WTC11 (cell line): ENCODE results near the gene FBXO2. TPM values are rescaled to one million over a fixed set of nuclear protein-coding genes. Genes with fewer than 3 reads are reported as not detected.
A peak's percentile ranks its signal among the peaks of the same experiment; 100 is the strongest.
"Not testable (repeated sequence)": the region's sequence is repeated elsewhere in the genome, so short reads cannot be mapped to it uniquely, and the experiment has no call there.

Source experiments
- ATAC-seq: fragments of 200-7000 bp; cut with Tn5 transposase; 2 replicates; pipeline ENCODE4 v1.10.0; 2021; ENCODE audit warnings: mild to moderate bottlenecking, moderate library complexity
- CTCF ChIA-PET: fragments of 300-600 bp; sonication (Branson Sonifier 250); formaldehyde crosslinking; loops from one replicate; lab custom pipeline; 2021; ENCODE audit warnings: antibody characterized with exemption; lab: Charles Lee
- POLR2A ChIA-PET: fragments of 350-600 bp; sonication (Branson Sonifier 250); formaldehyde crosslinking; loops from one replicate; lab custom pipeline; 2021; ENCODE audit warnings: antibody characterized with exemption; lab: Charles Lee
- DNase-seq: peaks from one replicate; pipeline ENCODE4 v3.0.0; 2021; ENCODE audit warnings: low spot score
- H3K27ac Mint-ChIP-seq: 2 replicates; pipeline ENCODE4 v1.8.0; 2021; ENCODE audit warnings: mixed read lengths
- H3K27me3 Mint-ChIP-seq: 2 replicates; pipeline ENCODE4 v1.8.0; 2021; ENCODE audit warnings: low read depth, mild to moderate bottlenecking, moderate library complexity, mixed read lengths
- H3K36me3 Mint-ChIP-seq: 2 replicates; pipeline ENCODE4 v1.8.0; 2021; ENCODE audit warnings: mixed read lengths
- H3K4me1 Mint-ChIP-seq: 2 replicates; pipeline ENCODE4 v1.8.0; 2022; ENCODE audit warnings: mixed read lengths
- H3K4me3 Mint-ChIP-seq: 2 replicates; pipeline ENCODE4 v1.8.0; 2021; ENCODE audit warnings: mild to moderate bottlenecking, moderate library complexity, mixed read lengths
- H3K9me3 Mint-ChIP-seq: 2 replicates; pipeline ENCODE4 v1.8.0; 2021; ENCODE audit warnings: mixed read lengths
- ESRRA ChIP-seq: sonication (generic); formaldehyde crosslinking; IDR thresholded peaks from 2 replicates; pipeline ENCODE4 v1.8.1; 2022; ENCODE audit warnings: mild to moderate bottlenecking, missing genetic modification reagents, borderline replicate concordance
- IRF2 ChIP-seq: sonication (generic); formaldehyde crosslinking; IDR thresholded peaks from 2 replicates; pipeline ENCODE4 v1.8.0; 2022; ENCODE audit warnings: low read depth, missing genetic modification reagents, borderline replicate concordance
- JUN ChIP-seq: sonication (generic); formaldehyde crosslinking; IDR thresholded peaks from 2 replicates; pipeline ENCODE4 v1.8.0; 2023; ENCODE audit warnings: mild to moderate bottlenecking, missing genetic modification reagents
- NFE2L1 ChIP-seq: sonication (generic); formaldehyde crosslinking; IDR thresholded peaks from 2 replicates; pipeline ENCODE4 v1.8.1; 2023; ENCODE audit warnings: missing genetic modification reagents
- RORB ChIP-seq: fragments of 250-450 bp; sonication (Bioruptor Pico); IDR thresholded peaks from 2 replicates; pipeline ENCODE4 v1.9.0; 2021; ENCODE audit warnings: mild to moderate bottlenecking
- TEAD1 ChIP-seq: sonication (generic); formaldehyde crosslinking; IDR thresholded peaks from 2 replicates; pipeline ENCODE4 v1.8.0; 2022; ENCODE audit warnings: mild to moderate bottlenecking, missing genetic modification reagents
- ZNF219 ChIP-seq: sonication (generic); formaldehyde crosslinking; IDR thresholded peaks from 2 replicates; pipeline ENCODE4 v1.8.0; 2023; ENCODE audit warnings: missing genetic modification reagents, mild to moderate bottlenecking, borderline replicate concordance
- ZNF317 ChIP-seq: sonication (generic); formaldehyde crosslinking; IDR thresholded peaks from 2 replicates; pipeline ENCODE4 v1.8.1; 2023; ENCODE audit warnings: low read depth, mild to moderate bottlenecking, moderate library complexity, missing genetic modification reagents, borderline replicate concordance
- total RNA-seq: library from RNA; stranded (reverse); gene quantifications from 3 replicates; pipeline ENCODE4 v1.2.3, GENCODE V29; 2021
- TF ChIP-seq, protein P1 (sequence below): sonication (generic); formaldehyde crosslinking; IDR thresholded peaks from 2 replicates; pipeline ENCODE4 v1.8.0; 2022; ENCODE audit warnings: mild to moderate bottlenecking, missing genetic modification reagents
- TF ChIP-seq, protein P2 (sequence below): sonication (generic); formaldehyde crosslinking; IDR thresholded peaks from 2 replicates; pipeline ENCODE4 v1.8.1; 2023; ENCODE audit warnings: mild to moderate bottlenecking, missing genetic modification reagents, moderate library complexity
- TF ChIP-seq, protein P3 (sequence below): sonication (generic); formaldehyde crosslinking; IDR thresholded peaks from 2 replicates; pipeline ENCODE4 v1.8.0; 2023; ENCODE audit warnings: missing genetic modification reagents

The FBXO2 gene
- total RNA-seq, 1 experiment from 2014 or later, result 58.2 TPM

DNA sequence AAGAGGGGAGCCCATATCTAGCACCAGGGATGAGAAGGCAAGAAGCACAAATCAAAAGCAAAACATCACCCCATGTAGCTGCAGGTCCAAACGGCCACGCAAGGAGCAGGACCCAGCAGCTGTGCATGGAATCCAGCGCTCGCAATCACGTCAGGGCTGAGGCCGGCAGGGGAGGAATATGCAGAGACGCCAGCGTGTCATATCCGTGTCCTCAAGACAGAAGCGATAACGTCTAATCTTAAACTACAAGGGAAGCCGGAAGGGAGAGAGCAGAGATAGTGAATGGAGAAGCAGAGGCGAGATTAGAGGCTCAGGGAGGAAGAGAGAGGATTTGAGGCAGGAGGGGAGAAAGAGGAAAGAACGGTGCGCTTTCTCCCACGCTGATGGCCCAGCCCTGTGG is 39.1 kb downstream of the FBXO2 start (continued):
- TF ChIP-seq JUN (CRISPR knock-in tag) (no peak), IRF2 (no peak)
- TF ChIP-seq, all 79 proteins: peak for 0

DNA sequence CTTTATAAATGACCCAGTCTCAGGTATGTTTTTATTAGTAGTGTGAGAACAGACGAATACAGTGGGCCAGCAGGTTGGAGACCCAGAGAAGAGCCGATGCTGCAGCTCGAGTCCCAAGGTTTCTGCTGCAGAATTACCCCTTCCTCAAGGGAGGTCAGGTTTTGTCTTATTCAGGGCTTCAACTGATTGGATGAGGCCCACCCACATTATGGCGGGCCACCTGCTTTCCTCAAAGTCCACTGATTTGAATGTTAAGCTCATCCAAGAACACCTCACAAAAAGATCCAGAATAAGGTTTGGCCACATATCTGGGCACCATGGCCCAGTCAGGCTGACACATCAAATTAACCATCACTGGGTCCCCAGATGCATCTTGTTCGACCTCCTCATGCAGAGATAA is 40.9 kb downstream of the FBXO2 start:
- peaks cover 6% of the 10 kb centered on the region for H3K9me3 Mint-ChIP-seq
- peaks cover 5% of the 10 kb centered on the region for H3K36me3 Mint-ChIP-seq
- H3K27me3 Mint-ChIP-seq, result no peaks in the 10 kb centered on the region; the same call in 1 of the 2 replicates
- ChIA-PET POLR2A (no interaction called here), CTCF (interaction anchor here (1.3 to 2.0 kb wide), 3 partner anchors 20 to 351 kb away, joined by 3 to 4 read pairs (median 3); partner anchors contain the start of gene MTOR)
- no peak overlapping the region for H3K4me3 Mint-ChIP-seq
- no peak overlapping the region for H3K27ac Mint-ChIP-seq
- DNase-seq, result no peak
- H3K4me1 Mint-ChIP-seq, result peaks cover 4% of the 10 kb centered on the region; the same call in 1 of the 2 replicates
- TF ChIP-seq JUN (CRISPR knock-in tag) (no peak), ZNF317 (CRISPR knock-in tag) (no peak), ZNF219 (CRISPR knock-in tag) (no peak), TEAD1 (CRISPR knock-in tag) (no peak)
- TF ChIP-seq, protein P1, sequence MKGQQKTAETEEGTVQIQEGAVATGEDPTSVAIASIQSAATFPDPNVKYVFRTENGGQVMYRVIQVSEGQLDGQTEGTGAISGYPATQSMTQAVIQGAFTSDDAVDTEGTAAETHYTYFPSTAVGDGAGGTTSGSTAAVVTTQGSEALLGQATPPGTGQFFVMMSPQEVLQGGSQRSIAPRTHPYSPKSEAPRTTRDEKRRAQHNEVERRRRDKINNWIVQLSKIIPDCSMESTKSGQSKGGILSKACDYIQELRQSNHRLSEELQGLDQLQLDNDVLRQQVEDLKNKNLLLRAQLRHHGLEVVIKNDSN (CRISPR knock-in tag), result no peak
- no peak for ATAC-seq

DNA sequence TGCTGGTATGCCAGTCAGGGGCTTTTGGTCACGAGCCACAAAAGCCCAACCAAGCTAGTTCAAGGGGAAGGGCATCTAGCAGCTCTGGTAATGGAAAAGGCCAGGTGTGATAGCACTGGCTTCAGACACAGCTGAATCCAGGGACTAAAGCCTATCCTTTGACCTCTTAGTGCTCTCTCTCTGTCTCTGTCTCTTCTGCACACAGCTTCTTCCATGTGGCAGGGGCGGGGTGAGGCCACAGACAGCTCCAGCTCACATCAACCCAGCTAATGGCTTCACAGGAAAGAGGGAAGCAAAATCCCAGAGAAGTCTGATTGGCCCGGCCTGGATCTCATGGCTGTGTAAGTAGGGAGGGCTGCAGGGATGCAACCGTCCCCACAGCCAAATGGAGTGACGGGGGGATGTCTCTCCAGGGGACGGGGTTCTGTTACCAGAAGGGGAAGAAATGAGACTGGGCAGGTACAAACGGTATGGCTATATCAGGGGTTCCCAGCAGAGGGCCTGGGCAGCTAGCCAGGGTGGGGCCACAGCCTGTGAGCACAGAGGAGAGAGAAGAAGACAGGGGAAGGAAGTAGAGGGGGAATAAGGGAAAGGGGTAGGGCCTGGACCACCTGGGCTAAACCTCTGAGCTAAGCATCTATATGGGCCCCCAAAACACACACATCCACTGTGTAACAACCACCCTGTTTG is 42.4 kb downstream of the FBXO2 start:
- Mint-ChIP-seq H3K4me1 (no peaks in the 10 kb centered on the region), H3K27ac (no peak overlapping the region), H3K27me3 (peaks cover 2% of the 10 kb centered on the region), H3K9me3 (peaks cover 15% of the 10 kb centered on the region), H3K4me3 (no peak overlapping the region), H3K36me3 (peaks cover 8% of the 10 kb centered on the region)
- TF ChIP-seq TEAD1 (CRISPR knock-in tag) (no peak), RORB (no peak), ESRRA (CRISPR knock-in tag) (no peak; the same call in 1 of the 2 replicates)
- TF ChIP-seq, protein P2, sequence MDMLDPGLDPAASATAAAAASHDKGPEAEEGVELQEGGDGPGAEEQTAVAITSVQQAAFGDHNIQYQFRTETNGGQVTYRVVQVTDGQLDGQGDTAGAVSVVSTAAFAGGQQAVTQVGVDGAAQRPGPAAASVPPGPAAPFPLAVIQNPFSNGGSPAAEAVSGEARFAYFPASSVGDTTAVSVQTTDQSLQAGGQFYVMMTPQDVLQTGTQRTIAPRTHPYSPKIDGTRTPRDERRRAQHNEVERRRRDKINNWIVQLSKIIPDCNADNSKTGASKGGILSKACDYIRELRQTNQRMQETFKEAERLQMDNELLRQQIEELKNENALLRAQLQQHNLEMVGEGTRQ (CRISPR knock-in tag), result no peak
- TF ChIP-seq, protein P3, sequence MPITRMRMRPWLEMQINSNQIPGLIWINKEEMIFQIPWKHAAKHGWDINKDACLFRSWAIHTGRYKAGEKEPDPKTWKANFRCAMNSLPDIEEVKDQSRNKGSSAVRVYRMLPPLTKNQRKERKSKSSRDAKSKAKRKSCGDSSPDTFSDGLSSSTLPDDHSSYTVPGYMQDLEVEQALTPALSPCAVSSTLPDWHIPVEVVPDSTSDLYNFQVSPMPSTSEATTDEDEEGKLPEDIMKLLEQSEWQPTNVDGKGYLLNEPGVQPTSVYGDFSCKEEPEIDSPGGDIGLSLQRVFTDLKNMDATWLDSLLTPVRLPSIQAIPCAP (CRISPR knock-in tag), result no peak
- ATAC-seq (peak; percentile 75), DNase-seq (no peak)
- ChIA-PET CTCF (interaction anchor here (0.7 to 3.5 kb wide), 8 partner anchors 13 to 434 kb away, joined by 3 to 23 read pairs (median 4); partner anchors contain the start of genes DISP3 and MTOR), POLR2A (interaction anchor here (0.8 kb wide), 1 partner anchor 296 kb away, joined by 3 read pairs; no protein-coding TSS in a partner anchor)

DNA sequence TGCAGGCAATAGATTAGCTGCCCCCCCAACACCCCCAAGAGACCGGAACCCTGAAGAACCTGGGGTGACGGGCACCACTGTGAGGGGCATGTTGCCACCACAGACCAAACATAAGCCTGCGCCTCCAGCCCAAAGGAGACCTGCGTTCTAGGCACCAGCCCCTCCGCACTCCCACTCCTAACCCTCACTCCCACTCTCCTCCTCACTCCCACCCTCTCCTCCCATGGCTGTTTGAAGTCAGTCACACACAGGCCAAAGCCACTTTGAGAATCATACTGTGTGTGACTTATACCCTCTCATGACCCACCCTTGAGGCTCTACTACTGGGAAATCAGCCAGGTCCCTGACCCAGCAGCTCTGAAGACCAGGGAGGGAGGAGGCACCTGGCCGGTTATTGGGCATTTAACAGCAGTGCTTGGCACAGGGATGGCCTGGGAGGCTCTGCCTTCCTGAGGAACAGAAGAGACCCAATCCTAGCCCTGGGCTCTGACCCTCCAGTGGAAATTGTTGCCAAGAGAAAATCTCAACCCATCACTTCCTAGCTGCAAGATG is 43.5 kb downstream of the FBXO2 start:
- ChIA-PET POLR2A (interaction anchor here (0.8 kb wide), 1 partner anchor 297 kb away, joined by 3 read pairs; no protein-coding TSS in a partner anchor), CTCF (interaction anchor here (0.9 to 3.5 kb wide), 4 partner anchors 16 to 132 kb away, joined by 4 to 23 read pairs (median 8); partner anchors contain the start of gene DISP3)
- no peak overlapping the region for H3K27ac Mint-ChIP-seq

DNA sequence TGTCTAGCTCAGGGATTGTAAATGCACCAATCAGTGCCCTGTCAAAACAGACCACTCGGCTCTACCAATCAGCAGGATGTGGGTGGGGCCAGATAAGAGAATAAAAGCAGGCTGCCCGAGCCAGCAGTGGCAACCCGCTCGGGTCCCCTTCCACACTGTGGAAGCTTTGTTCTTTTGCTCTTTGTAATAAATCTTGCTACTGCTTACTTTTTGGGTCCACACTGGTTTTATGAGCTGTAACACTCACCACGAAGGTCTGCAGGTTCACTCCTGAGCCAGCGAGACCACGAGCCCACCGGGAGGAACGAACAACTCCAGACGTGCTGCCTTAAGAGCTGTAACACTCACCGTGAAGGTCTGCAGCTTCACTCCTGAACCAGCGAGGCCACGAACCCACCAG is 44.9 kb downstream of the FBXO2 start:
- H3K4me3 Mint-ChIP-seq, ATAC-seq: not testable (repeated sequence)
- CTCF ChIA-PET, result interaction anchor here (0.6 to 3.5 kb wide), 4 partner anchors 15 to 143 kb away, joined by 3 to 12 read pairs (median 4); no protein-coding TSS in a partner anchor

More for the DNA sequence above, 43.5 kb downstream of the FBXO2 start:
- no peaks in the 10 kb centered on the region for H3K4me1 Mint-ChIP-seq
- ATAC-seq, result no peak
- DNase-seq, result no peak
- H3K36me3 Mint-ChIP-seq, result peaks cover 8% of the 10 kb centered on the region
- peaks cover 2% of the 10 kb centered on the region for H3K27me3 Mint-ChIP-seq
- peaks cover 17% of the 10 kb centered on the region for H3K9me3 Mint-ChIP-seq
- no peak for TF ChIP-seq NFE2L1 (CRISPR knock-in tag)
- TF ChIP-seq, protein P3 (CRISPR knock-in tag), result no peak
- no peak overlapping the region for H3K4me3 Mint-ChIP-seq

DNA sequence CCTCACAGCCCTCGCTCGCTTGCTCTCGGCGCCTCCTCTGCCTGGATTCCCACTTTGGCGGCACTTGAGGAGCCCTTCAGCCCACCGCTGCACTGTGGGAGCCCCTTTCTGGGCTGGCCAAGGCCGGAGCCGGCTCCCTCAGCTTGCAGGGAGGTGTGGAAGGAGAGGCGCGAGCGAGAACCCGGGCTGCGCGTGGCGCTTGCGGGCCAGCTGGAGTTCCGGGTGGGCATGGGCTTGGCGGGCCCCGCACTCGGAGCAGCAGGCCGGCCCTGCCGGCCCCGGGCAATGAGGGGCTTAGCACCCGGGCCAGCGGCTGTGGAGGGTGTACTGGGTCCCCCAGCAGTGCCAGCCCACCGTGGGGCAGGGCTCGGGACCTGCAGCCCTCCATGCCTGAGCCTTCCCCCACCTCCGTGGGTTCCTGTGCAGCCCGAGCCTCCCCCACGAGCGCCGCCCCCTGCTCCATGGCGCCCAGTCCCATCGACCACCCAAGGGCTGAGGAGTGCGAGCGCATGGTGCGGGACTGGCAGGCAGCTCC is 45.6 kb downstream of the FBXO2 start:
- POLR2A ChIA-PET, H3K27me3 Mint-ChIP-seq, H3K4me3 Mint-ChIP-seq, H3K36me3 Mint-ChIP-seq, DNase-seq, ATAC-seq, H3K27ac Mint-ChIP-seq, H3K4me1 Mint-ChIP-seq: not testable (repeated sequence)
- peaks cover 17% of the 10 kb centered on the region for H3K9me3 Mint-ChIP-seq
- CTCF ChIA-PET, result interaction anchor here (1.0 to 2.0 kb wide), 3 partner anchors 14 to 142 kb away, joined by 4 read pairs; no protein-coding TSS in a partner anchor

More for the DNA sequence above, 44.9 kb downstream of the FBXO2 start:
- H3K36me3 Mint-ChIP-seq, H3K27me3 Mint-ChIP-seq, H3K4me1 Mint-ChIP-seq, DNase-seq, POLR2A ChIA-PET: not testable (repeated sequence)
- 0 out of 2 replicates have a peak overlapping the region, but pooled peaks have one; percentile 66 for H3K27ac Mint-ChIP-seq
- H3K9me3 Mint-ChIP-seq, result peaks cover 17% of the 10 kb centered on the region
